WTC11 (cell line): Measurements from ENCODE around the gene LVRN.

Experiments
- NR2C2 ChIP-seq: sonication (generic); formaldehyde crosslinking; IDR thresholded peaks from 2 replicates; pipeline ENCODE4 v1.8.0; 2022; ENCODE audit warnings: mild to moderate bottlenecking, missing genetic modification reagents
- ZNF423 ChIP-seq: fragments of 250-450 bp; sonication (Bioruptor Pico); IDR thresholded peaks from 2 replicates; pipeline ENCODE4 v2.1.2; 2022; ENCODE audit warnings: mild to moderate bottlenecking, moderate library complexity
- TF ChIP-seq, protein P1 (sequence below): fragments of 200-600 bp; IDR thresholded peaks from 2 replicates; pipeline ENCODE4 v1.8.0; 2022; ENCODE audit warnings: antibody characterized with exemption
- TF ChIP-seq, protein P2 (sequence below): sonication (generic); formaldehyde crosslinking; IDR thresholded peaks from 2 replicates; pipeline ENCODE4 v1.8.0; 2022; ENCODE audit warnings: mild to moderate bottlenecking, missing genetic modification reagents
- TF ChIP-seq, protein P3 (sequence below): sonication (generic); formaldehyde crosslinking; IDR thresholded peaks from 2 replicates; pipeline ENCODE4 v1.8.0; 2022; ENCODE audit warnings: mild to moderate bottlenecking, missing genetic modification reagents

DNA sequence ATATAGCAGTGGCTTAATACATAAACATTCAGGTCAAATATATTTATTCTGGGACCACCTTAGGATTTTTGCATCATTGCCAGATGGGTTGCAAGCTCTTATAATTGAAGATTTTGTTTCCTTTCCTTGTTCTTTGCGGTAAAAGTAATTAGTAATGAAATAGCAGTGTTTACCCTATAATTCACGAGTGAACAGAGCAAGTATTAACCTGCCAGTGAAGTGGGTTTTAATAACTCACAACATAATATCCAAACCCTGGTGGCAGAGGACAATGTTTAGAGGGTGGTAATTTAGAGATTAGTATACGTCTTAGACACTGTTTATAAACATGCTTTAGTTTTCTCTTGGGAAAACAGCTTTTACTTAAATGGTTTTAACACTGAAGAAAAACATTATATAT is 81.8 kb downstream of the LVRN start:
- TF ChIP-seq NR2C2 (CRISPR knock-in tag) (no peak), ZNF423 (CRISPR knock-in tag) (no peak)
- TF ChIP-seq, protein P1, sequence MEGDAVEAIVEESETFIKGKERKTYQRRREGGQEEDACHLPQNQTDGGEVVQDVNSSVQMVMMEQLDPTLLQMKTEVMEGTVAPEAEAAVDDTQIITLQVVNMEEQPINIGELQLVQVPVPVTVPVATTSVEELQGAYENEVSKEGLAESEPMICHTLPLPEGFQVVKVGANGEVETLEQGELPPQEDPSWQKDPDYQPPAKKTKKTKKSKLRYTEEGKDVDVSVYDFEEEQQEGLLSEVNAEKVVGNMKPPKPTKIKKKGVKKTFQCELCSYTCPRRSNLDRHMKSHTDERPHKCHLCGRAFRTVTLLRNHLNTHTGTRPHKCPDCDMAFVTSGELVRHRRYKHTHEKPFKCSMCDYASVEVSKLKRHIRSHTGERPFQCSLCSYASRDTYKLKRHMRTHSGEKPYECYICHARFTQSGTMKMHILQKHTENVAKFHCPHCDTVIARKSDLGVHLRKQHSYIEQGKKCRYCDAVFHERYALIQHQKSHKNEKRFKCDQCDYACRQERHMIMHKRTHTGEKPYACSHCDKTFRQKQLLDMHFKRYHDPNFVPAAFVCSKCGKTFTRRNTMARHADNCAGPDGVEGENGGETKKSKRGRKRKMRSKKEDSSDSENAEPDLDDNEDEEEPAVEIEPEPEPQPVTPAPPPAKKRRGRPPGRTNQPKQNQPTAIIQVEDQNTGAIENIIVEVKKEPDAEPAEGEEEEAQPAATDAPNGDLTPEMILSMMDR = no peak
- TF ChIP-seq, protein P2, sequence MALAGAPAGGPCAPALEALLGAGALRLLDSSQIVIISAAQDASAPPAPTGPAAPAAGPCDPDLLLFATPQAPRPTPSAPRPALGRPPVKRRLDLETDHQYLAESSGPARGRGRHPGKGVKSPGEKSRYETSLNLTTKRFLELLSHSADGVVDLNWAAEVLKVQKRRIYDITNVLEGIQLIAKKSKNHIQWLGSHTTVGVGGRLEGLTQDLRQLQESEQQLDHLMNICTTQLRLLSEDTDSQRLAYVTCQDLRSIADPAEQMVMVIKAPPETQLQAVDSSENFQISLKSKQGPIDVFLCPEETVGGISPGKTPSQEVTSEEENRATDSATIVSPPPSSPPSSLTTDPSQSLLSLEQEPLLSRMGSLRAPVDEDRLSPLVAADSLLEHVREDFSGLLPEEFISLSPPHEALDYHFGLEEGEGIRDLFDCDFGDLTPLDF = no peak
- TF ChIP-seq, protein P3, sequence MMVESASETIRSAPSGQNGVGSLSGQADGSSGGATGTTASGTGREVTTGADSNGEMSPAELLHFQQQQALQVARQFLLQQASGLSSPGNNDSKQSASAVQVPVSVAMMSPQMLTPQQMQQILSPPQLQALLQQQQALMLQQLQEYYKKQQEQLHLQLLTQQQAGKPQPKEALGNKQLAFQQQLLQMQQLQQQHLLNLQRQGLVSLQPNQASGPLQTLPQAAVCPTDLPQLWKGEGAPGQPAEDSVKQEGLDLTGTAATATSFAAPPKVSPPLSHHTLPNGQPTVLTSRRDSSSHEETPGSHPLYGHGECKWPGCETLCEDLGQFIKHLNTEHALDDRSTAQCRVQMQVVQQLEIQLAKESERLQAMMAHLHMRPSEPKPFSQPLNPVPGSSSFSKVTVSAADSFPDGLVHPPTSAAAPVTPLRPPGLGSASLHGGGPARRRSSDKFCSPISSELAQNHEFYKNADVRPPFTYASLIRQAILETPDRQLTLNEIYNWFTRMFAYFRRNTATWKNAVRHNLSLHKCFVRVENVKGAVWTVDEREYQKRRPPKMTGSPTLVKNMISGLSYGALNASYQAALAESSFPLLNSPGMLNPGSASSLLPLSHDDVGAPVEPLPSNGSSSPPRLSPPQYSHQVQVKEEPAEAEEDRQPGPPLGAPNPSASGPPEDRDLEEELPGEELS (CRISPR knock-in tag) = no peak
